DOHH2 (cell line): Measurements from ENCODE around the gene HOXA13.
A peak's percentile ranks its signal among the peaks of the same experiment; 100 is the strongest.

ENCODE experiments used
- H3F3A ChIP-seq: fragments of 200-600 bp; sonication (generic), shearing (Covaris generic); 2 replicates; pipeline ENCODE4 v1.6.0; 2016; ENCODE audit warnings: antibody characterized with exemption, mild to moderate bottlenecking; ENCODE audit not compliant: control insufficient read depth, insufficient read depth
- H3K27ac ChIP-seq: fragments of 200-600 bp; sonication (generic); 2 replicates; pipeline ENCODE4 v1.5.1; 2014; ENCODE audit warnings: low read depth, mild to moderate bottlenecking, low read length, moderate library complexity
- H3K27me3 ChIP-seq: fragments of 200-600 bp; sonication (generic); 2 replicates; pipeline ENCODE4 v1.6.1; 2014; ENCODE audit warnings: mild to moderate bottlenecking, low read length, mixed read lengths; ENCODE audit not compliant: control insufficient read depth
- H3K36me3 ChIP-seq: fragments of 200-600 bp; sonication (generic); 2 replicates; pipeline ENCODE4 v1.6.1; 2014; ENCODE audit warnings: mild to moderate bottlenecking, low read length, moderate library complexity, mixed read lengths; ENCODE audit not compliant: control insufficient read depth
- H3K4me1 ChIP-seq: fragments of 200-600 bp; sonication (generic); 2 replicates; pipeline ENCODE4 v1.6.1; 2014; ENCODE audit warnings: mild to moderate bottlenecking, low read length, mixed read lengths; ENCODE audit not compliant: control insufficient read depth
- H3K4me2 ChIP-seq: fragments of 200-600 bp; sonication (generic); 2 replicates; pipeline ENCODE4 v1.6.0; 2014; ENCODE audit warnings: mild to moderate bottlenecking, low read length, moderate library complexity
- H3K4me3 ChIP-seq: fragments of 200-600 bp; sonication (generic); 2 replicates; pipeline ENCODE4 v1.5.1; 2014; ENCODE audit warnings: mild to moderate bottlenecking, low read length, mixed read lengths
- H3K79me2 ChIP-seq: fragments of 200-600 bp; sonication (generic); 2 replicates; pipeline ENCODE4 v1.6.1; 2014; ENCODE audit warnings: mild to moderate bottlenecking, low read length, mixed read lengths; ENCODE audit not compliant: control insufficient read depth
- H3K9me2 ChIP-seq: fragments of 200-600 bp; sonication (generic); replicated peaks from 2 replicates; pipeline ENCODE4 v1.6.1; 2014; ENCODE audit warnings: mild to moderate bottlenecking, low read length, mixed read lengths; ENCODE audit not compliant: control insufficient read depth
- H3K9me3 ChIP-seq: fragments of 200-600 bp; sonication (generic); 2 replicates; pipeline ENCODE4 v1.6.1; 2014; ENCODE audit warnings: antibody characterized with exemption, low read length, mixed read lengths; ENCODE audit not compliant: control insufficient read depth, insufficient read depth
- H4K20me1 ChIP-seq: fragments of 200-600 bp; sonication (generic); 2 replicates; pipeline ENCODE4 v1.6.0; 2014; ENCODE audit warnings: low read depth, mild to moderate bottlenecking, antibody characterized with exemption, low read length, moderate library complexity; ENCODE audit not compliant: control insufficient read depth, insufficient read depth
- CTCF ChIP-seq: fragments of 200-600 bp; sonication (generic); IDR thresholded peaks from one replicate; pipeline ENCODE4 v1.5.1; 2014; ENCODE audit warnings: antibody characterized with exemption, mild to moderate bottlenecking, low read depth, low read length; ENCODE audit not compliant: poor library complexity, severe bottlenecking
- EZH2phosphoT487 ChIP-seq: fragments of 200-600 bp; sonication (generic); IDR thresholded peaks from 2 replicates; pipeline ENCODE4 v1.6.1; 2017; ENCODE audit warnings: borderline replicate concordance, mild to moderate bottlenecking, antibody characterized with exemption, low read length, moderate library complexity, mixed read lengths

Gene HOXA13

DNA sequence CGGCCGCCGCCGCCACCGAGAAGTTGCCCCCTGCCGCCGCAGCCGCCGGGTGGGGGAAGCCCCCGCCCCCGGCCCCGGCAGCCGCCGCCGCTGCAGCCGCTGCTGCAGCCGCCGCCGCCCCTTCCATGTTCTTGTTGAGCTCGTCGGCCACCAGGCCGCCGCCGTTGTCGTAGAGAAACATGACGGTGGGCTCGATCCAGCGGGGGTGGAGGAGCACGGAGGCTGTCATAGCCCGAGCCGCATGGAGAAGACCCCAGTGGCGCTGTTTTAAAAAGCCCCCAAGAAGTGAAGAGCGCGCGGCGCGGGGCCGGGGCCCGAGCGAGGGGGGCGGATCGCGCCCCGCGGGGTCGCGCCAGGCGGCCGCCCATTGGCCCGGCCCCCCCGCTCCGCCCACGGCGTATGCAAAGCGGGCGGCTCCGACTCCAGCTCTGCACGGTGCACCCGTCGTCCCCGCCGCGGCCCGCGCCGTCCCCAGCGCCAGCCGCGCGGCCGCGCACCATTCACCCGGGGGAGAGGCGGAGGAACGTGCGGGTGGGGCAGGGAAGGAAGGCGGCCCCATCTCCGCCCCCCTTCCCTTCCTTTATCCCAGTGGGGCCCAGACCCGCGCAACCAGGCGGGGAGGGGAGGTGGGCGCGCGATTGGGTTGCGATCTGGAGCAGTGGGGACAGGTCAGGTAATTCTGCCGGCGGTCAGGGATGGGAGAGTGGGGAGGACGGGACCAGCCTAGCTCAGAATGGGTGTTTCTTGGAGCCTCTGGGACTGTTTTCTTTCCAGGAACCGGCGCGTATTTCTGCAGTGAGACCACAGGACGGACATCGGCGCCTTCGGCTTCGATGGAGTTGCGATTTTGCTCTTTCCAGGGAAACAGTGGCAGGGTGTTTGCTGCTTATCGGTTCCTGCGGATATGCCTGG is at the start of gene HOXA13:
TSS of gene HOXA13 (minus strand) at position 243 of the 912 bp plus-strand sequence. CDS start at position 229, 14 bp downstream.
- Histone ChIP-seq H3K9me3 (no peaks in the 10 kb centered on the region), H3K4me1 (peaks cover 18% of the 10 kb centered on the region), H3K27me3 (peaks cover 84% of the 10 kb centered on the region), H3F3A (peaks cover 2% of the 10 kb centered on the region; the same call in 1 of the 2 replicates), H4K20me1 (peaks cover 4% of the 10 kb centered on the region; the same call in 1 of the 2 replicates), H3K27ac (no peak within 1 kb of the TSS), H3K4me2 (peak within 1 kb of the TSS; percentile 88), H3K9me2 (no peaks in the 10 kb centered on the region), H3K4me3 (peak within 1 kb of the TSS; percentile 75), H3K79me2 (no peaks in the 10 kb centered on the region), H3K36me3 (no peaks in the 10 kb centered on the region)
- TF ChIP-seq EZH2phosphoT487 (peak; percentile 18; the same call in 1 of the 2 replicates), CTCF (no peak)

GRCh38 chr7:27248911-27249723 is 49.2 kb upstream of the HOXA13 start:
- no peaks in the 10 kb centered on the region for H3F3A ChIP-seq
- H3K79me2 ChIP-seq, result no peaks in the 10 kb centered on the region
- H4K20me1 ChIP-seq, result no peaks in the 10 kb centered on the region
- no peaks in the 10 kb centered on the region for H3K36me3 ChIP-seq
- H3K9me2 ChIP-seq, result no peaks in the 10 kb centered on the region
- no peaks in the 10 kb centered on the region for H3K9me3 ChIP-seq
- no peaks in the 10 kb centered on the region for H3K4me1 ChIP-seq
- H3K4me3 ChIP-seq, result no peak overlapping the region
- no peak overlapping the region for H3K27ac ChIP-seq
- TF ChIP-seq CTCF, result no peak
- TF ChIP-seq EZH2phosphoT487, result peak; percentile 80; the same call in 1 of the 2 replicates
- no peak overlapping the region for H3K4me2 ChIP-seq
- peaks cover 69% of the 10 kb centered on the region for H3K27me3 ChIP-seq

GRCh38 chr7:27248427-27248806 is 48.5 kb upstream of the HOXA13 start:
- Histone ChIP-seq H3K36me3 (no peaks in the 10 kb centered on the region), H3K4me1 (no peaks in the 10 kb centered on the region), H3K4me2 (no peak overlapping the region), H3K9me3 (no peaks in the 10 kb centered on the region), H3K79me2 (no peaks in the 10 kb centered on the region), H3K9me2 (no peaks in the 10 kb centered on the region), H4K20me1 (no peaks in the 10 kb centered on the region), H3K27ac (no peak overlapping the region), H3K27me3 (peaks cover 69% of the 10 kb centered on the region), H3F3A (no peaks in the 10 kb centered on the region), H3K4me3 (no peak overlapping the region)
- TF ChIP-seq EZH2phosphoT487 (no peak), CTCF (no peak)
